IPS-15b (cell line): ENCODE measurements around the gene DOC2A.

Experiments
- H3K27me3 ChIP-seq: one replicate; pipeline ENCODE4 v1.6.1; 2013; ENCODE audit warnings: low read length; ENCODE audit not compliant: control insufficient read depth, insufficient read depth
- H3K36me3 ChIP-seq: one replicate; pipeline ENCODE4 v1.6.1; 2013; ENCODE audit warnings: low read length; ENCODE audit not compliant: control insufficient read depth, insufficient read depth
- H3K4me1 ChIP-seq: one replicate; pipeline ENCODE4 v1.6.1; 2013; ENCODE audit warnings: mild to moderate bottlenecking, low read length; ENCODE audit not compliant: control insufficient read depth, insufficient read depth
- H3K4me3 ChIP-seq: one replicate; pipeline ENCODE4 v1.5.1; 2013; ENCODE audit warnings: low read depth, low read length
- H3K9ac ChIP-seq: one replicate; pipeline ENCODE4 v1.6.1; 2013; ENCODE audit warnings: low read depth, mild to moderate bottlenecking, low read length
- H3K9me3 ChIP-seq: one replicate; pipeline ENCODE4 v1.6.1; 2013; ENCODE audit warnings: mild to moderate bottlenecking, low read length; ENCODE audit not compliant: control insufficient read depth, insufficient read depth

DOC2A gene

DNA sequence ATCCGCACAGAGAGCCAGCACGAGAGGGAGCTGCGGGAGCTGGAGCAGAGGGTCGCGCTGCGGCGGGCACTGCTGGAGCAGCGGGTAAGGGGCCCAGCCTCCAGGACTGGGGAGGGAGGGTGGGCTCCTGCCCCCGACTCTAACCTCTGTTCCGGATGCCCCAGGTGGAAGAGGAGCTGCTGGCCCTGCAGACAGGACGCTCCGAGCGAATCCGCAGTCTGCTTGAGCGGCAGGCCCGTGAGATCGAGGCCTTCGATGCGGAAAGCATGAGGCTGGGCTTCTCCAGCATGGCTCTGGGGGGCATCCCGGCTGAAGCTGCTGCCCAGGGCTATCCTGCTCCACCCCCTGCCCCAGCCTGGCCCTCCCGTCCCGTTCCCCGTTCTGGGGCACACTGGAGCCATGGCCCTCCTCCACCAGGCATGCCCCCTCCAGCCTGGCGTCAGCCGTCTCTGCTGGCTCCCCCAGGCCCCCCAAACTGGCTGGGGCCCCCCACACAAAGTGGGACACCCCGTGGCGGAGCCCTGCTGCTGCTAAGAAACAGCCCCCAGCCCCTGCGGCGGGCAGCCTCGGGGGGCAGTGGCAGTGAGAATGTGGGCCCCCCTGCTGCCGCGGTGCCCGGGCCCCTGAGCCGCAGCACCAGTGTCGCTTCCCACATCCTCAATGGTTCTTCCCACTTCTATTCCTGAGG is 19.8 kb downstream of the DOC2A start:
- H3K9me3 ChIP-seq: no peaks in the 10 kb centered on the region
- H3K36me3 ChIP-seq: peaks cover 42% of the 10 kb centered on the region
- peaks cover 3% of the 10 kb centered on the region for H3K4me1 ChIP-seq
- no peak overlapping the region for H3K9ac ChIP-seq
- no peaks in the 10 kb centered on the region for H3K27me3 ChIP-seq
- no peak overlapping the region for H3K4me3 ChIP-seq

DNA sequence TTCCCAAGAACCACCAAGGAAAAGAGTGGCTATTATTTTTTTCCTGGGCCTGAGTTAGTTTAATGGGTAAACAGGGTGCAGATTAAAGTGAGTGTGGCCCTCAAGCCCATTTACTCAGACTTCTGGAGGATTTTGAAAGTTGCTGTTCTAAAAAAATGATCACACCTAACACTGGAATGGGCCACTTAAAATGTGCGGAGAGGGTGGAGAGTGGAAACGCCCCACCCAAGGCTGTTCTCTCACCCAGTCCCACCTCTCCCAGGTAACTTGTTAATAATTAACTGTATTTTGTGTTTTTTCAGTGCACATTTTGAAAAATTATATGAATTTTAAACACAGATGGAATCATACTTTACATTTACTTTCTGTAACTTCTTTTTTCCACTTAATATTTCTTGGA is 20.8 kb downstream of the DOC2A start:
- no peaks in the 10 kb centered on the region for H3K27me3 ChIP-seq
- H3K4me1 ChIP-seq: peaks cover 3% of the 10 kb centered on the region
- no peaks in the 10 kb centered on the region for H3K9me3 ChIP-seq
- H3K9ac ChIP-seq: no peak overlapping the region
- peaks cover 51% of the 10 kb centered on the region for H3K36me3 ChIP-seq
- H3K4me3 ChIP-seq: no peak overlapping the region

DNA sequence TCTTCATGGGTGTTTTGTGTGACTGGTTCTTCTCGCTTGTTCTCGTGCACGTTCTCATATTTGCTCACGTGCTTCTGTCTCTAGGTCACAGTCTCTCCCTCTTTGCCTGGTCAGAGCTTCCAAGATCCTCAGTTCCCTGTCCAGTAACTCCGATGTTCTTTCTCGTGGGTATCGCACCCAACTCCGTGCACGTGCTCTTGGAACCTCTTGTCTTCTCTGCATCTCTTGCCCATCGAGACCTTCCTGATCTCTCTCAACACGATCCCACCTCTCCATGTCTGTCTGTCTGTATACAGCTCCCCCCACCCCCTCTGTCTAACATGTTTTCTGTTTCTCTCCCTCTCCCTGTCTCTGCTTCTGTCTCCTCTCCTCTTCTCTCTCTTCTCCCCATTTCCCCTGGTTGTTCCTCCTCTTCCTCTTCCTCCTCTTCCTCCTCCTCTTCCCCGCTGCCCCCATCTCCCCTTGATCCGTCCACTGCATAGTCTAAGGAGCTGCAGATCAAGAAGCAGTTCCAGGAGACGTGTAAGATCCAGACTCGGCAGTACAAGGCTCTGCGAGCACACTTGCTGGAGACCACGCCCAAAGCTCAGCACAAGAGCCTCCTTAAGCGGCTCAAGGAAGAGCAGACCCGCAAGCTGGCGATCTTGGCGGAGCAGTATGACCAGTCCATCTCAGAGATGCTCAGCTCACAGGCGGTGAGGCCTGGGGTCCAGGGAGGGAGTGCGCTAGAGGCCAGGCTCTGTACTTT is 21.5 kb downstream of the DOC2A start:
- no peaks in the 10 kb centered on the region for H3K9me3 ChIP-seq
- H3K27me3 ChIP-seq: no peaks in the 10 kb centered on the region
- no peak overlapping the region for H3K9ac ChIP-seq
- H3K4me1 ChIP-seq: no peaks in the 10 kb centered on the region
- H3K36me3 ChIP-seq: peaks cover 58% of the 10 kb centered on the region
- no peak overlapping the region for H3K4me3 ChIP-seq

DNA sequence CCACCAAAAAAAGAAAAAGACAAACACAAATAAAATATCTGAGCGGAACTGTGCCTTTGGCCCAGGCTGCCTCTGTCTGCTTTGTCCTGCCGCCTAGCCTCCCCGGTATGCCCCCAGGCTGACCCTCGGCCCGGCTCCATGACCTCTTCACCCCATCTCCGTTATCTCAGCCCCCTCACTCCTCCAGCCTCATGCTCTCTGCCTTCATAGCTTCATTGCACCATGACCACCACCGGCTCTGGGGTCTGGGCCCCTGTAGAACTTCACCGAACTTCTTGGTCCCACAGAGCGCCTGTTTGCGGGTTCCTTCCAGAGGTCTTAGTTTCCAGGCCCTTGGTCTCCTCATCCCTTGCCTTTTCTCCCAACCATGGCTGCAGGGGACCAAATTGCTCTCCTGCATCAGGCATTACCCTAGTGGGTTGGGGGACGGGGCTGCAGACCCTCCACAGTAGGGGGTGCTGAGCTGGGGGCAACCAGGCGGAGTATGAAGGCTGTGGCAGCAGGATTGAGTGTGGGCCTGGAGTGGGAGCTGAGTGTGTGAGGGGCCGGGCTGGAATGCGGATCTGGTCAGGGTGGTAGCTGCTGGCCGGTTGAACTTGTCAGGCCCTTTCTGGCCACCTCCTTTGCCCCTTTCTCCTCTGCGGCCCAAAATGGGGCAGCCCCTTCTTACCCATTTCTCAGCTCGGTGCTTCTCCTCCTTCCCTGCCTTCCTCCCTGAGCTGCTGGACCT is 22.3 kb downstream of the DOC2A start:
- Histone ChIP-seq H3K4me1 (no peaks in the 10 kb centered on the region), H3K36me3 (peaks cover 64% of the 10 kb centered on the region), H3K27me3 (no peaks in the 10 kb centered on the region), H3K9ac (no peak overlapping the region), H3K9me3 (no peaks in the 10 kb centered on the region), H3K4me3 (no peak overlapping the region)

DNA sequence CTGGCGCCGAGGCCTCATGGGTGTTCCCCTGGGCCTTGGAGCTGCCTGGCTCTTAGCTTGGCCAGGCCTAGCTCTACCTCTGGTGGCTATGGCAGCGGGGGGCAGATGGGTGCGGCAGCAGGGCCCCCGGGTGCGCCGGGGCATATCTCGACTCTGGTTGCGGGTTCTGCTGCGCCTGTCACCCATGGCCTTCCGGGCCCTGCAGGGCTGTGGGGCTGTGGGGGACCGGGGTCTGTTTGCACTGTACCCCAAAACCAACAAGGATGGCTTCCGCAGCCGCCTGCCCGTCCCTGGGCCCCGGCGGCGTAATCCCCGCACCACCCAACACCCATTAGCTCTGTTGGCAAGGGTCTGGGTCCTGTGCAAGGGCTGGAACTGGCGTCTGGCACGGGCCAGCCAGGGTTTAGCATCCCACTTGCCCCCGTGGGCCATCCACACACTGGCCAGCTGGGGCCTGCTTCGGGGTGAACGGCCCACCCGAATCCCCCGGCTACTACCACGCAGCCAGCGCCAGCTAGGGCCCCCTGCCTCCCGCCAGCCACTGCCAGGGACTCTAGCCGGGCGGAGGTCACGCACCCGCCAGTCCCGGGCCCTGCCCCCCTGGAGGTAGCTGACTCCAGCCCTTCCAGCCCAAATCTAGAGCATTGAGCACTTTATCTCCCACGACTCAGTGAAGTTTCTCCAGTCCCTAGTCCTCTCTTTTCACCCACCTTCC is 23.3 kb downstream of the DOC2A start:
- no peak overlapping the region for H3K9ac ChIP-seq
- H3K9me3 ChIP-seq: no peaks in the 10 kb centered on the region
- H3K4me1 ChIP-seq: no peaks in the 10 kb centered on the region
- no peaks in the 10 kb centered on the region for H3K27me3 ChIP-seq
- peaks cover 65% of the 10 kb centered on the region for H3K36me3 ChIP-seq
- H3K4me3 ChIP-seq: no peak overlapping the region

DNA sequence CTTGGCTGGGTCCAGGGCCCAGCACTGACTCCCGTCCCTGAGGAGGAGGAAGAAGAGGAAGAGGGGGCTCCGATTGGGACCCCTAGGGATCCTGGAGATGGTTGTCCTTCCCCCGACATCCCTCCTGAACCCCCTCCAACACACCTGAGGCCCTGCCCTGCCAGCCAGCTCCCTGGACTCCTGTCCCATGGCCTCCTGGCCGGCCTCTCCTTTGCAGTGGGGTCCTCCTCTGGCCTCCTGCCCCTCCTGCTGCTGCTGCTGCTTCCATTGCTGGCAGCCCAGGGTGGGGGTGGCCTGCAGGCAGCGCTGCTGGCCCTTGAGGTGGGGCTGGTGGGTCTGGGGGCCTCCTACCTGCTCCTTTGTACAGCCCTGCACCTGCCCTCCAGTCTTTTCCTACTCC is 23.9 kb downstream of the DOC2A start:
- Histone ChIP-seq H3K27me3 (no peaks in the 10 kb centered on the region), H3K36me3 (peaks cover 66% of the 10 kb centered on the region), H3K9me3 (no peaks in the 10 kb centered on the region), H3K4me1 (no peaks in the 10 kb centered on the region), H3K9ac (no peak overlapping the region), H3K4me3 (no peak overlapping the region)

DNA sequence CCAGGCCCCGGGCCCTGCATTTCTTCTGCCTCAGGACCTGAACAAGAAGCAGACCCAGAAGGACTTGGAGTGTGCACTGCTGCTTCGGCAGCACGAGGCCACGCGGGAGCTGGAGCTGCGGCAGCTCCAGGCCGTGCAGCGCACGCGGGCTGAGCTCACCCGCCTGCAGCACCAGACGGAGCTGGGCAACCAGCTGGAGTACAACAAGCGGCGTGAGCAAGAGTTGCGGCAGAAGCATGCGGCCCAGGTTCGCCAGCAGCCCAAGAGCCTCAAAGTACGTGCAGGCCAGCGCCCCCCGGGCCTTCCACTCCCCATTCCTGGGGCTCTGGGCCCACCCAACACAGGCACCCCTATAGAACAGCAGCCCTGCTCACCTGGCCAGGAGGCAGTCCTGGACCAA is 24.6 kb downstream of the DOC2A start:
- Histone ChIP-seq H3K9me3 (no peaks in the 10 kb centered on the region), H3K9ac (no peak overlapping the region), H3K4me1 (no peaks in the 10 kb centered on the region), H3K4me3 (no peak overlapping the region), H3K27me3 (no peaks in the 10 kb centered on the region), H3K36me3 (peaks cover 66% of the 10 kb centered on the region)

DNA sequence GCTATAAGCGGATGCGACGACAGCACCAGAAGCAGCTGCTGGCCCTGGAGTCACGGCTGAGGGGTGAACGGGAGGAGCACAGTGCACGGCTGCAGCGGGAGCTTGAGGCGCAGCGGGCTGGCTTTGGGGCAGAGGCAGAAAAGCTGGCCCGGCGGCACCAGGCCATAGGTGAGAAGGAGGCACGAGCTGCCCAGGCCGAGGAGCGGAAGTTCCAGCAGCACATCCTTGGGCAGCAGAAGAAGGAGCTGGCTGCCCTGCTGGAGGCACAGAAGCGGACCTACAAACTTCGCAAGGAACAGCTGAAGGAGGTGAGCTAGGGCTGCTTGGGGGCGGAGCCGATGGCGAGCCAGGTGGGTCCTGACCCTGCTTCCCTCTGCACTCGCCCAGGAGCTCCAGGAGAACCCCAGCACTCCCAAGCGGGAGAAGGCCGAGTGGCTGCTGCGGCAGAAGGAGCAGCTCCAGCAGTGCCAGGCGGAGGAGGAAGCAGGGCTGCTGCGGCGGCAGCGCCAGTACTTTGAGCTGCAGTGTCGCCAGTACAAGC is 25.5 kb downstream of the DOC2A start:
- H3K27me3 ChIP-seq: no peaks in the 10 kb centered on the region
- H3K9me3 ChIP-seq: no peaks in the 10 kb centered on the region
- H3K9ac ChIP-seq: no peak overlapping the region
- no peak overlapping the region for H3K4me3 ChIP-seq
- peaks cover 68% of the 10 kb centered on the region for H3K36me3 ChIP-seq
- H3K4me1 ChIP-seq: no peaks in the 10 kb centered on the region

DNA sequence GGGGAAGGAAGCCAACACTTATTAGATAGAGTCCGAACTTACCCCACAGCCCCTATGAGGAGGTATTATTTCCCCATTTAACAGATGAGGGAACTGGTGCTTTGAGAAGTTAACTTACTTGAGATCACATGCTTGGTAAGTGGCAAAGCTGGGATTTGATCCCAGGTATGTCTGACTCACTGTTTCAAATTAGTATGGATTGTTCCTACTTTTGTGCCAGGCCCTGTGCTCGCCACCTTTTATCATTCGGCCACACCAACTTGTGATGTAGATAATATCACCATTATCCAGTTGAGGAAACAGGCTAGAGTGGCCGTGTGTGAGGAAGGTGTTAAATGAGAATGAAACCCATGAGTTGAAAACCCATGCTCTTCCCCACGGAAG is 26.1 kb downstream of the DOC2A start:
- H3K9me3 ChIP-seq: no peaks in the 10 kb centered on the region
- H3K4me3 ChIP-seq: no peak overlapping the region
- no peaks in the 10 kb centered on the region for H3K27me3 ChIP-seq
- peaks cover 74% of the 10 kb centered on the region for H3K36me3 ChIP-seq
- no peaks in the 10 kb centered on the region for H3K4me1 ChIP-seq
- no peak overlapping the region for H3K9ac ChIP-seq

DNA sequence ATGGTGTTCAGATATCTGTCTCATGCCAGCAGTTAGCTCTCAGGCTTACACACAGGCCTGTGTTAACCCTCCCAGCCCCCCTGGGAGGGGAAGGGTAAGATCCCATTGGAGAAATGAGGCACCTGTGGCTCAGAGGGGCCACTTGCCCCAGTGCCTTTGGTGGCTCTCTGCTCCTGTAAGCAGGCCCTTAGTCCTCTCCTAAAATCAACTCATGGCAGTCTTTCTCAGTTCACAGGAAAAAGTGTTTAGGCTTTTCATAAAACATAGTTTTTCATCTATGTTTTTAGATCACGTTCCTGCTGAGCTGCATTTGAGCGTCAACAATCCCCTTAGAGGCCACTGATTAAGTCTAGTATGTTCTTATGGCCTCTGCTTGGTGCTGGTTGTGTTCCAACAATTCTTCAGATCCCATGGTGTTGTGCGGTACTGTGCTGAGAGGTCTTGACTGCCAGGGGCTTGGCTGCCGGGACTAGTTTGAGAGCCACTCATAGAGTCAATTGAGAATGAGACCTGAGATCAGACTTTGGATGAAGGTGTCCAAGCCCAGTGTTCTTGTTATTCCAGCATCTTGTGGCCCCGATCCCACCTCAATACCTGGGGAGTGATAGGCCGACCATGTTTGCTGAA is 26.6 kb downstream of the DOC2A start:
- Histone ChIP-seq H3K36me3 (peaks cover 79% of the 10 kb centered on the region), H3K4me3 (no peak overlapping the region), H3K27me3 (no peaks in the 10 kb centered on the region), H3K9me3 (no peaks in the 10 kb centered on the region), H3K4me1 (no peaks in the 10 kb centered on the region), H3K9ac (no peak overlapping the region)
